HepG2 (cell line): Measurements from ENCODE around the gene FUT6. TPM values are rescaled to one million over a fixed set of nuclear protein-coding genes. Genes with fewer than 3 reads are reported as not detected.

Source experiments
- BRF2 ChIP-seq: sonication (generic); formaldehyde crosslinking; IDR thresholded peaks from 2 replicates; pipeline ENCODE4 v1.8.1; 2022; ENCODE audit warnings: mild to moderate bottlenecking, missing genetic modification reagents
- HES4 ChIP-seq: sonication (generic); formaldehyde crosslinking; IDR thresholded peaks from 2 replicates; pipeline ENCODE4 v1.9.0; 2021; ENCODE audit warnings: mild to moderate bottlenecking, missing genetic modification reagents, borderline replicate concordance
- HOXA9 ChIP-seq: sonication (generic); formaldehyde crosslinking; IDR thresholded peaks from 2 replicates; pipeline ENCODE4 v1.8.1; 2022; ENCODE audit warnings: missing genetic modification reagents, mild to moderate bottlenecking, moderate library complexity, borderline replicate concordance
- MED1 ChIP-seq: sonication (generic); formaldehyde crosslinking; IDR thresholded peaks from 2 replicates; pipeline ENCODE4 v1.4.0; 2020; ENCODE audit warnings: missing genetic modification reagents
- MXI1 ChIP-seq: IDR thresholded peaks from 3 replicates; pipeline ENCODE4 v1.6.1; 2012; ENCODE audit warnings: low read depth, low read length, inconsistent platforms, borderline replicate concordance
- MYPOP ChIP-seq: sonication (generic); formaldehyde crosslinking; IDR thresholded peaks from 2 replicates; pipeline ENCODE4 v1.8.1; 2023; ENCODE audit warnings: mild to moderate bottlenecking, moderate library complexity, missing genetic modification reagents
- POLR2AphosphoS2 ChIP-seq: IDR thresholded peaks from 2 replicates; pipeline ENCODE4 v1.6.1; 2011; ENCODE audit warnings: low read depth, low read length, improper control_type of control experiment
- PRMT3 ChIP-seq: sonication (generic); formaldehyde crosslinking; IDR thresholded peaks from 2 replicates; pipeline ENCODE4 v1.8.1; 2022; ENCODE audit warnings: low read depth, mild to moderate bottlenecking, moderate library complexity, missing genetic modification reagents, borderline replicate concordance
- SNAPC2 ChIP-seq: sonication (generic); formaldehyde crosslinking; IDR thresholded peaks from 2 replicates; pipeline ENCODE4 v1.8.1; 2022; ENCODE audit warnings: mild to moderate bottlenecking, missing genetic modification reagents
- ZBTB1 ChIP-seq: sonication (generic); formaldehyde crosslinking; IDR thresholded peaks from 2 replicates; pipeline ENCODE4 v1.4.0; 2020; ENCODE audit warnings: missing genetic modification reagents, borderline replicate concordance
- ZBTB46 ChIP-seq: sonication (generic); formaldehyde crosslinking; IDR thresholded peaks from 2 replicates; pipeline ENCODE4 v1.4.0; 2020; ENCODE audit warnings: mild to moderate bottlenecking, missing genetic modification reagents, borderline replicate concordance
- ZNF124 ChIP-seq: sonication (generic); formaldehyde crosslinking; IDR thresholded peaks from 2 replicates; pipeline ENCODE4 v1.4.0; 2020; ENCODE audit warnings: missing genetic modification reagents
- ZNF709 ChIP-seq: sonication (generic); formaldehyde crosslinking; IDR thresholded peaks from 2 replicates; pipeline ENCODE4 v1.5.0; 2020; ENCODE audit warnings: mild to moderate bottlenecking, missing genetic modification reagents
- ZNF747 ChIP-seq: sonication (generic); formaldehyde crosslinking; IDR thresholded peaks from 2 replicates; pipeline ENCODE4 v1.8.1; 2023; ENCODE audit warnings: missing genetic modification reagents, mild to moderate bottlenecking, borderline replicate concordance
- ZNF839 ChIP-seq: sonication (generic); formaldehyde crosslinking; IDR thresholded peaks from 2 replicates; pipeline ENCODE4 v1.4.0; 2020; ENCODE audit warnings: missing genetic modification reagents, mild to moderate bottlenecking, borderline replicate concordance
- polyA plus RNA-seq, 8 experiments: library from polyadenylated mRNA; depleted of rRNA in 3 of 8; stranded (reverse) in 7 of 8; unstranded in 1 of 8; fragments of >200 nt; fragmentation: Illumina TruSeq in 4 of 8; extraction: Trizol in 4 of 8; gene quantifications; 2 replicates each; pipeline versions ENCODE4 v1.2.1 to v1.2.3, GENCODE V29; 2011 to 2016; ENCODE audit warnings: low read depth in 4 of 8, missing spikeins in 1 of 8, mixed read lengths in 1 of 8; ENCODE audit not compliant: insufficient read depth in 1 of 8
- total RNA-seq, 5 experiments: library from RNA; depleted of rRNA; stranded (reverse); fragments of >200 nt; fragmentation: Illumina TruSeq; extraction: Trizol; gene quantifications; 2 replicates each; pipeline ENCODE4 v1.2.3, GENCODE V29; 2016; ENCODE audit warnings: low read depth in 1 of 5
- TF ChIP-seq, protein P1 (sequence below), 2 experiments: sonication (generic) in 1 of 2; formaldehyde crosslinking in 1 of 2; IDR thresholded peaks; 2 replicates each; pipeline versions ENCODE4 v1.4.0 to v1.6.1; 2018 to 2020; ENCODE audit warnings: missing genetic modification reagents in 2 of 2, borderline replicate concordance in 1 of 2, low read depth in 1 of 2, mild to moderate bottlenecking in 1 of 2, missing biosample characterization in 1 of 2
- TF ChIP-seq, protein P2 (sequence below): sonication (generic); formaldehyde crosslinking; IDR thresholded peaks from 2 replicates; pipeline ENCODE4 v1.8.1; 2023; ENCODE audit warnings: mild to moderate bottlenecking, missing genetic modification reagents, borderline replicate concordance
- TF ChIP-seq, protein P3 (sequence below): IDR thresholded peaks from 2 replicates; pipeline ENCODE4 v1.6.1; 2012; ENCODE audit warnings: low read depth, low read length, improper control_type of control experiment
- TF ChIP-seq, protein P4 (sequence below): sonication (generic); formaldehyde crosslinking; IDR thresholded peaks from 2 replicates; pipeline ENCODE4 v1.4.0; 2020; ENCODE audit warnings: mild to moderate bottlenecking, missing genetic modification reagents

Gene FUT6
- total and polyA plus RNA-seq, 2 of the 13 experiments (the other 11 are each of a cell fraction or from before 2014, with no cell fraction given) = 8.2 to 27.7 TPM

GRCh38 chr19:5826531-5827341, 12.8 kb downstream of the FUT6 start (continued):
- TF ChIP-seq, protein P1, sequence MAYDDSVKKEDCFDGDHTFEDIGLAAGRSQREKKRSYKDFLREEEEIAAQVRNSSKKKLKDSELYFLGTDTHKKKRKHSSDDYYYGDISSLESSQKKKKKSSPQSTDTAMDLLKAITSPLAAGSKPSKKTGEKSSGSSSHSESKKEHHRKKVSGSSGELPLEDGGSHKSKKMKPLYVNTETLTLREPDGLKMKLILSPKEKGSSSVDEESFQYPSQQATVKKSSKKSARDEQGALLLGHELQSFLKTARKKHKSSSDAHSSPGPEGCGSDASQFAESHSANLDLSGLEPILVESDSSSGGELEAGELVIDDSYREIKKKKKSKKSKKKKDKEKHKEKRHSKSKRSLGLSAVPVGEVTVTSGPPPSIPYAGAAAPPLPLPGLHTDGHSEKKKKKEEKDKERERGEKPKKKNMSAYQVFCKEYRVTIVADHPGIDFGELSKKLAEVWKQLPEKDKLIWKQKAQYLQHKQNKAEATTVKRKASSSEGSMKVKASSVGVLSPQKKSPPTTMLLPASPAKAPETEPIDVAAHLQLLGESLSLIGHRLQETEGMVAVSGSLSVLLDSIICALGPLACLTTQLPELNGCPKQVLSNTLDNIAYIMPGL (CRISPR knock-in tag; IDR thresholded peaks at IDR 0.05; ENCODE audit: borderline replicate concordance in 1 of 2, low read depth in 1 of 2) = peak; percentile 66 to 74; a peak in 3 of 4 replicates
- TF ChIP-seq SNAPC2 = no peak
- TF ChIP-seq ZBTB46 (CRISPR knock-in tag) = no peak
- TF ChIP-seq PRMT3 (CRISPR knock-in tag) = no peak
- no peak for TF ChIP-seq POLR2AphosphoS2
- peak; percentile 89 for TF ChIP-seq MED1 (CRISPR knock-in tag)
- TF ChIP-seq ZNF709 (CRISPR knock-in tag) = no peak; the same call in 1 of the 2 replicates
- TF ChIP-seq ZNF124 (CRISPR knock-in tag) = no peak
- TF ChIP-seq ZNF747 (CRISPR knock-in tag) = no peak
- no peak for TF ChIP-seq BRF2
- TF ChIP-seq, protein P2, sequence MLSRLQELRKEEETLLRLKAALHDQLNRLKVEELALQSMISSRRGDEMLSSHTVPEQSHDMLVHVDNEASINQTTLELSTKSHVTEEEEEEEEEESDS (CRISPR knock-in tag) = 0 out of 2 replicates have a peak, but pooled peaks have one; percentile 43
- 0 out of 2 replicates have a peak, but pooled peaks have one; percentile 51 for TF ChIP-seq MYPOP (CRISPR knock-in tag)
- peak; percentile 78; the same call in 1 of the 2 replicates for TF ChIP-seq HOXA9 (CRISPR knock-in tag)
- no peak for TF ChIP-seq HES4 (CRISPR knock-in tag)
- peak; percentile 71; the same call in 1 of the 3 replicates for TF ChIP-seq MXI1
- TF ChIP-seq ZBTB1 (CRISPR knock-in tag) = no peak
- TF ChIP-seq ZNF839 (CRISPR knock-in tag) = no peak
- TF ChIP-seq, protein P3, sequence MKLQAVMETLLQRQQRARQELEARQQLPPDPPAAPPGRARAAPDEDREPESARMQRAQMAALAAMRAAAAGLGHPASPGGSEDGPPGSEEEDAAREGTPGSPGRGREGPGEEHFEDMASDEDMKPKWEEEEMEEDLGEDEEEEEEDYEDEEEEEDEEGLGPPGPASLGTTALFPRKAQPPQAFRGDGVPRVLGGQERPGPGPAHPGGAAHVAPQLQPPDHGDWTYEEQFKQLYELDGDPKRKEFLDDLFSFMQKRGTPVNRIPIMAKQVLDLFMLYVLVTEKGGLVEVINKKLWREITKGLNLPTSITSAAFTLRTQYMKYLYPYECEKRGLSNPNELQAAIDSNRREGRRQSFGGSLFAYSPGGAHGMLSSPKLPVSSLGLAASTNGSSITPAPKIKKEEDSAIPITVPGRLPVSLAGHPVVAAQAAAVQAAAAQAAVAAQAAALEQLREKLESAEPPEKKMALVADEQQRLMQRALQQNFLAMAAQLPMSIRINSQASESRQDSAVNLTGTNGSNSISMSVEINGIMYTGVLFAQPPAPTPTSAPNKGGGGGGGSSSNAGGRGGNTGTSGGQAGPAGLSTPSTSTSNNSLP = no peak
- TF ChIP-seq, protein P4, sequence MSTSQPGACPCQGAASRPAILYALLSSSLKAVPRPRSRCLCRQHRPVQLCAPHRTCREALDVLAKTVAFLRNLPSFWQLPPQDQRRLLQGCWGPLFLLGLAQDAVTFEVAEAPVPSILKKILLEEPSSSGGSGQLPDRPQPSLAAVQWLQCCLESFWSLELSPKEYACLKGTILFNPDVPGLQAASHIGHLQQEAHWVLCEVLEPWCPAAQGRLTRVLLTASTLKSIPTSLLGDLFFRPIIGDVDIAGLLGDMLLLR = no peak
